Panc1 (cell line): Measurements from ENCODE around the gene UPP1. TPM values are rescaled to one million over a fixed set of nuclear protein-coding genes. Genes with fewer than 3 reads are reported as not detected.

ENCODE experiments used
- ATAC-seq: fragments of 200-7000 bp; cut with Tn5 transposase; 2 replicates; pipeline ENCODE4 v1.9.1; 2020; ENCODE audit warnings: mild to moderate bottlenecking, moderate library complexity
- BruUV-seq: library from RNA; stranded (reverse); fragments of 400-500 nt; replicated peaks from 2 replicates; lab custom pipeline; 2021; lab: Mats Ljungman, UMichigan
- CTCF ChIA-PET: fragments of 300-600 bp; sonication (Branson Sonifier 250); formaldehyde crosslinking; loops from one replicate; lab custom pipeline; 2022; ENCODE audit warnings: antibody characterized with exemption; lab: Charles Lee
- POLR2A ChIA-PET: fragments of 300-600 bp; sonication (Branson Sonifier 250); formaldehyde crosslinking; loops from one replicate; lab custom pipeline; 2022; ENCODE audit warnings: antibody characterized with exemption; lab: Charles Lee
- DNase-seq: peaks from one replicate; pipeline ENCODE4 v3.0.0-alpha.2; 2010; ENCODE audit warnings: low read depth, low spot score
- H3K27ac ChIP-seq: 2 replicates; pipeline ENCODE4 v1.5.1; 2011; ENCODE audit warnings: mild to moderate bottlenecking, low read length, inconsistent platforms
- H3K27me3 ChIP-seq: fragments of 200-500 bp; sonication (Bioruptor generic); 2 replicates; pipeline ENCODE4 v1.6.0; 2014; ENCODE audit warnings: low read length, inconsistent platforms; ENCODE audit not compliant: control insufficient read depth, insufficient read depth
- H3K36me3 ChIP-seq: fragments of 200-500 bp; sonication (Bioruptor generic); 2 replicates; pipeline ENCODE4 v1.5.1; 2014; ENCODE audit warnings: inconsistent platforms, mild to moderate bottlenecking, low read length, moderate library complexity; ENCODE audit not compliant: control insufficient read depth, insufficient read depth
- H3K4me1 ChIP-seq: 2 replicates; pipeline ENCODE4 v1.5.1; 2011; ENCODE audit warnings: inconsistent platforms, mild to moderate bottlenecking, low read length, moderate library complexity; ENCODE audit not compliant: control insufficient read depth, insufficient read depth
- H3K4me3 ChIP-seq, 2 experiments: 2 replicates each; pipeline ENCODE4 v1.5.1; 2011 to 2012; ENCODE audit warnings: low read depth in 2 of 2, low read length in 2 of 2, mild to moderate bottlenecking in 2 of 2, inconsistent platforms in 1 of 2, moderate library complexity in 1 of 2
- H3K9me3 ChIP-seq: fragments of 200-500 bp; sonication (Bioruptor generic); 2 replicates; pipeline ENCODE4 v1.5.1; 2014; ENCODE audit warnings: low read depth, mild to moderate bottlenecking, inconsistent platforms, low read length, moderate library complexity; ENCODE audit not compliant: control insufficient read depth, insufficient read depth
- POLR2AphosphoS5 ChIP-seq: IDR thresholded peaks from 2 replicates; pipeline ENCODE4 v1.6.1; 2012; ENCODE audit warnings: mild to moderate bottlenecking, low read depth, low read length, moderate library complexity
- SIN3A ChIP-seq: IDR thresholded peaks from 2 replicates; pipeline ENCODE4 v1.6.1; 2012; ENCODE audit warnings: low read depth, mild to moderate bottlenecking, low read length, moderate library complexity, borderline replicate concordance; ENCODE audit not compliant: insufficient read depth
- TCF7L2 ChIP-seq: IDR thresholded peaks from 2 replicates; pipeline ENCODE4 v1.6.1; 2011; ENCODE audit warnings: mild to moderate bottlenecking, low read depth, low read length, inconsistent platforms
- in situ Hi-C: cut with HindIII; loops from 2 replicates; pipeline ENCODE4 v1.10.0; 2016; ENCODE audit warnings: low sequenced_read_pairs, low pct_unique_long_range_greater_than_20kb
- intact Hi-C: fragments of 100-400 bp; cut with micrococcal nuclease; formaldehyde crosslinking; loops from one replicate; pipeline ENCODE4 v1.10.0; 2022; ENCODE audit not compliant: unreplicated experiment
- total RNA-seq: library from RNA; stranded (reverse); gene quantifications from one replicate; pipeline ENCODE4 v1.2.1, GENCODE V29; 2021; ENCODE audit not compliant: unreplicated experiment
- TF ChIP-seq, protein P1 (sequence below): fragments of 450-650 bp; IDR thresholded peaks from 2 replicates; pipeline ENCODE4 v1.5.1; 2017; ENCODE audit warnings: mild to moderate bottlenecking
- TF ChIP-seq, protein P2 (sequence below), 2 experiments: IDR thresholded peaks; 2 replicates each; pipeline ENCODE4 v1.6.1; 2011 to 2012; ENCODE audit warnings: low read depth in 2 of 2, control low read depth in 1 of 2, low read length in 1 of 2, mild to moderate bottlenecking in 1 of 2, moderate library complexity in 1 of 2; ENCODE audit not compliant: insufficient read depth in 1 of 2

UPP1 gene
- total RNA-seq, 1 experiment from 2014 or later = 331 TPM

DNA sequence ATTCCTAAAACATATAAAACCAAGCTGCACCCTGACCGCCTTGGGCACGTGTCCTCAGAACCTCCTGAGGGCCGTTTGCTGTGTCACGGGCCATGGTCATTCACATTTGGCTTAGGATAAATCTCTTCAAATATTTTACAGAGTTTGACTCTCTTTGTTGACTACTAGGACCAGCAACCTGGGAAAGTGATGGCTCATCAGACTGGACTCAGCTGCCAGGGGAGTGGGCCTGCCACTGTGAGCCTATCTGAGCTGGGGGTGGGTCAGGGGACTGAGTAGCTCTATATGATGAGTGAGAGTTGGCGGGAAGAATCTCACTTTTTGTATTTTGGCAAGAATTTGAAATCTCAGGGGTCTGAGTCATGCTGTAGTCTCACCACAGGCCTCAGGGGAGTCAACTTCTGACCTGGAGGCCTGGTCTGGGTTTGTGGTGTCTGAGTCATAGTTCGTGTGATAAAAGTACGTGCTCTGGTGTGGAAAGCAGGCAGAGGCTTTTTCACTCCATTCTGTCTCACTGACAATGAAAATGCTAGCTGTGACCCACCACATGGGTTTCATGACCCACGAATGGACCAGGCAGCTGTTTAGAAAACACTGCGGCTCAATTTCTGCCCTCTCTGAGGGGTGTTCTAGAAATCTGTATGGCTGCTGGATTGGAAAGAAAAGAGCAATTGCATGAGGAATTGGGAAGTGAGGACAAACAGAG lies 4.2 kb upstream of the UPP1 start:
- peak overlapping the region; percentile 100 for H3K27ac ChIP-seq
- POLR2A ChIA-PET = no interaction called here
- peaks cover 61% of the 10 kb centered on the region for H3K4me1 ChIP-seq
- ATAC-seq (peak; percentile 74), DNase-seq (peak; percentile 99)
- no peaks in the 10 kb centered on the region for H3K36me3 ChIP-seq
- H3K4me3 ChIP-seq = no peak overlapping the region; a peak in 1 of 4 replicates
- TF ChIP-seq, protein P1, sequence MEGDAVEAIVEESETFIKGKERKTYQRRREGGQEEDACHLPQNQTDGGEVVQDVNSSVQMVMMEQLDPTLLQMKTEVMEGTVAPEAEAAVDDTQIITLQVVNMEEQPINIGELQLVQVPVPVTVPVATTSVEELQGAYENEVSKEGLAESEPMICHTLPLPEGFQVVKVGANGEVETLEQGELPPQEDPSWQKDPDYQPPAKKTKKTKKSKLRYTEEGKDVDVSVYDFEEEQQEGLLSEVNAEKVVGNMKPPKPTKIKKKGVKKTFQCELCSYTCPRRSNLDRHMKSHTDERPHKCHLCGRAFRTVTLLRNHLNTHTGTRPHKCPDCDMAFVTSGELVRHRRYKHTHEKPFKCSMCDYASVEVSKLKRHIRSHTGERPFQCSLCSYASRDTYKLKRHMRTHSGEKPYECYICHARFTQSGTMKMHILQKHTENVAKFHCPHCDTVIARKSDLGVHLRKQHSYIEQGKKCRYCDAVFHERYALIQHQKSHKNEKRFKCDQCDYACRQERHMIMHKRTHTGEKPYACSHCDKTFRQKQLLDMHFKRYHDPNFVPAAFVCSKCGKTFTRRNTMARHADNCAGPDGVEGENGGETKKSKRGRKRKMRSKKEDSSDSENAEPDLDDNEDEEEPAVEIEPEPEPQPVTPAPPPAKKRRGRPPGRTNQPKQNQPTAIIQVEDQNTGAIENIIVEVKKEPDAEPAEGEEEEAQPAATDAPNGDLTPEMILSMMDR = no peak
- TF ChIP-seq SIN3A (no peak), TCF7L2 (peak; percentile 70), POLR2AphosphoS5 (peak; percentile 89)
- TF ChIP-seq, protein P2, sequence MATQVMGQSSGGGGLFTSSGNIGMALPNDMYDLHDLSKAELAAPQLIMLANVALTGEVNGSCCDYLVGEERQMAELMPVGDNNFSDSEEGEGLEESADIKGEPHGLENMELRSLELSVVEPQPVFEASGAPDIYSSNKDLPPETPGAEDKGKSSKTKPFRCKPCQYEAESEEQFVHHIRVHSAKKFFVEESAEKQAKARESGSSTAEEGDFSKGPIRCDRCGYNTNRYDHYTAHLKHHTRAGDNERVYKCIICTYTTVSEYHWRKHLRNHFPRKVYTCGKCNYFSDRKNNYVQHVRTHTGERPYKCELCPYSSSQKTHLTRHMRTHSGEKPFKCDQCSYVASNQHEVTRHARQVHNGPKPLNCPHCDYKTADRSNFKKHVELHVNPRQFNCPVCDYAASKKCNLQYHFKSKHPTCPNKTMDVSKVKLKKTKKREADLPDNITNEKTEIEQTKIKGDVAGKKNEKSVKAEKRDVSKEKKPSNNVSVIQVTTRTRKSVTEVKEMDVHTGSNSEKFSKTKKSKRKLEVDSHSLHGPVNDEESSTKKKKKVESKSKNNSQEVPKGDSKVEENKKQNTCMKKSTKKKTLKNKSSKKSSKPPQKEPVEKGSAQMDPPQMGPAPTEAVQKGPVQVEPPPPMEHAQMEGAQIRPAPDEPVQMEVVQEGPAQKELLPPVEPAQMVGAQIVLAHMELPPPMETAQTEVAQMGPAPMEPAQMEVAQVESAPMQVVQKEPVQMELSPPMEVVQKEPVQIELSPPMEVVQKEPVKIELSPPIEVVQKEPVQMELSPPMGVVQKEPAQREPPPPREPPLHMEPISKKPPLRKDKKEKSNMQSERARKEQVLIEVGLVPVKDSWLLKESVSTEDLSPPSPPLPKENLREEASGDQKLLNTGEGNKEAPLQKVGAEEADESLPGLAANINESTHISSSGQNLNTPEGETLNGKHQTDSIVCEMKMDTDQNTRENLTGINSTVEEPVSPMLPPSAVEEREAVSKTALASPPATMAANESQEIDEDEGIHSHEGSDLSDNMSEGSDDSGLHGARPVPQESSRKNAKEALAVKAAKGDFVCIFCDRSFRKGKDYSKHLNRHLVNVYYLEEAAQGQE (IDR thresholded peaks at IDR 0.05; ENCODE audit: insufficient read depth in 1 of 2, low read depth in 2 of 2, low read length in 1 of 2) = 0 out of 4 replicates have a peak, but pooled peaks of 1 of the 2 experiments have one; percentile 26
- BruUV-seq = no TSS peak
- in situ Hi-C loops = no loop called here
- no peaks in the 10 kb centered on the region for H3K9me3 ChIP-seq
- H3K27me3 ChIP-seq = no peaks in the 10 kb centered on the region
- CTCF ChIA-PET = interaction anchor here (0.7 kb wide), 2 partner anchors 93 kb away, joined by 3 read pairs; no protein-coding TSS in a partner anchor
- intact Hi-C loops = loop anchor here (5.0 to 10.0 kb wide), 3 partner anchors 48 to 510 kb away; partner anchors contain the start of gene C7orf57

- 0 out of 2 replicates have a peak, but pooled peaks cover 1% of the 10 kb centered on the region for H3K36me3 ChIP-seq
- TF ChIP-seq, protein P1 = no peak
- TF ChIP-seq TCF7L2 (no peak), POLR2AphosphoS5 (no peak), SIN3A (no peak)
- TF ChIP-seq, protein P2 (IDR thresholded peaks at IDR 0.05; ENCODE audit: insufficient read depth in 1 of 2, low read depth in 2 of 2, low read length in 1 of 2) = no peak
- H3K4me3 ChIP-seq = no peak overlapping the region; a peak in 1 of 4 replicates
- intact Hi-C loops = loop anchor here (5.0 to 10.0 kb wide), 3 partner anchors 48 to 511 kb away; partner anchors contain the start of gene C7orf57
- BruUV-seq = no TSS peak
- H3K9me3 ChIP-seq = no peaks in the 10 kb centered on the region
- in situ Hi-C loops = no loop called here
- ChIA-PET POLR2A (interaction anchor here (0.7 kb wide), 1 partner anchor 41 kb away, joined by 3 read pairs; no protein-coding TSS in a partner anchor), CTCF (interaction anchor here (0.7 kb wide), 2 partner anchors 93 to 94 kb away, joined by 3 read pairs; no protein-coding TSS in a partner anchor)
- peak overlapping the region; percentile 100 for H3K27ac ChIP-seq
- no peaks in the 10 kb centered on the region for H3K27me3 ChIP-seq
- H3K4me1 ChIP-seq = peaks cover 61% of the 10 kb centered on the region
- ATAC-seq (no peak), DNase-seq (no peak)
These were observed 3.7 kb upstream of the UPP1 start for GRCh38 chr7:48085433-48085791.
